Hepatocyte (in vitro differentiated cells): ENCODE measurements around the gene NLK.

Source experiments
- CTCF ChIP-seq: fragments of 200-600 bp; sonication (generic); IDR thresholded peaks from 2 replicates; pipeline ENCODE4 v1.5.1; 2016; ENCODE audit warnings: antibody characterized with exemption, mild to moderate bottlenecking; ENCODE audit not compliant: poor library complexity
- EZH2 ChIP-seq: fragments of 200-600 bp; sonication (generic); IDR thresholded peaks from 2 replicates; pipeline ENCODE4 v1.6.1; 2016; ENCODE audit warnings: antibody characterized with exemption, mild to moderate bottlenecking, borderline replicate concordance

- no peak for TF ChIP-seq CTCF
- no peak for TF ChIP-seq EZH2
Observed at GRCh38 chr17:28047806-28048205, 5.3 kb downstream of the NLK start.
